ENCODE results near the gene BCAS1.

Gene BCAS1

GRCh38 chr20:53985150-53985518, 85.3 kb downstream of the BCAS1 start:
- Histone ChIP-seq H3K27me3 (ENCODE audit: insufficient read depth, poor library complexity, severe bottlenecking) (peaks cover 7% of the 10 kb centered on the region), H3K27ac (replicated peaks) (no peak overlapping the region), H3K4me3 (replicated peaks; ENCODE audit: insufficient read depth, low read length) (no peak overlapping the region)
- no peak for DNase-seq (ENCODE audit: low read depth in 1 of 2, low spot score in 1 of 2)
- TF ChIP-seq REST (IDR thresholded peaks at IDR 0.05; ENCODE audit: insufficient replicate concordance, low read depth): no peak
- no peak for TF ChIP-seq POLR2AphosphoS5 (IDR thresholded peaks at IDR 0.05; ENCODE audit: low read depth)
- no peak for TF ChIP-seq SPI1 (IDR thresholded peaks at IDR 0.05; ENCODE audit: borderline replicate concordance, low read depth)
- no peak for TF ChIP-seq CTCF (IDR thresholded peaks at IDR 0.05; ENCODE audit: insufficient read depth, low read length)
- TF ChIP-seq GABPA (IDR thresholded peaks at IDR 0.05; ENCODE audit: low read depth): no peak

- H3K4me3 ChIP-seq (replicated peaks; ENCODE audit: insufficient read depth, low read length): no peak overlapping the region
- no peak overlapping the region for H3K27ac ChIP-seq (replicated peaks)
- no peak for TF ChIP-seq POLR2AphosphoS5 (IDR thresholded peaks at IDR 0.05; ENCODE audit: low read depth)
- no peak for TF ChIP-seq CTCF (IDR thresholded peaks at IDR 0.05; ENCODE audit: insufficient read depth, low read length)
- no peak for TF ChIP-seq SPI1 (IDR thresholded peaks at IDR 0.05; ENCODE audit: borderline replicate concordance, low read depth)
- TF ChIP-seq GABPA (IDR thresholded peaks at IDR 0.05; ENCODE audit: low read depth): no peak
- TF ChIP-seq REST (IDR thresholded peaks at IDR 0.05; ENCODE audit: insufficient replicate concordance, low read depth): no peak
- H3K27me3 ChIP-seq (ENCODE audit: insufficient read depth, poor library complexity, severe bottlenecking): peaks cover 6% of the 10 kb centered on the region
- DNase-seq (ENCODE audit: low read depth in 1 of 2, low spot score in 1 of 2): no peak
Measured at GRCh38 chr20:53984356-53985149, 85.8 kb downstream of the BCAS1 start.

GRCh38 chr20:53983401-53983800, 87.0 kb downstream of the BCAS1 start:
- H3K27ac ChIP-seq (replicated peaks): no peak overlapping the region
- TF ChIP-seq CTCF (IDR thresholded peaks at IDR 0.05; ENCODE audit: insufficient read depth, low read length): no peak
- no peak for TF ChIP-seq REST (IDR thresholded peaks at IDR 0.05; ENCODE audit: insufficient replicate concordance, low read depth)
- TF ChIP-seq POLR2AphosphoS5 (IDR thresholded peaks at IDR 0.05; ENCODE audit: low read depth): no peak
- TF ChIP-seq SPI1 (IDR thresholded peaks at IDR 0.05; ENCODE audit: borderline replicate concordance, low read depth): no peak
- TF ChIP-seq GABPA (IDR thresholded peaks at IDR 0.05; ENCODE audit: low read depth): no peak
- H3K4me3 ChIP-seq (replicated peaks; ENCODE audit: insufficient read depth, low read length): no peak overlapping the region
- peaks cover 6% of the 10 kb centered on the region for H3K27me3 ChIP-seq (ENCODE audit: insufficient read depth, poor library complexity, severe bottlenecking)
- no peak for DNase-seq (ENCODE audit: low read depth in 1 of 2, low spot score in 1 of 2)
